ENCODE measurements around the gene RIMKLB. TPM values are rescaled to one million over a fixed set of nuclear protein-coding genes. Genes with fewer than 3 reads are reported as not detected.

RIMKLB gene
- total and polyA plus RNA-seq, 2 of the 4 experiments (the other 2 are of a cell fraction) = 12.5 to 18.8 TPM

DNA sequence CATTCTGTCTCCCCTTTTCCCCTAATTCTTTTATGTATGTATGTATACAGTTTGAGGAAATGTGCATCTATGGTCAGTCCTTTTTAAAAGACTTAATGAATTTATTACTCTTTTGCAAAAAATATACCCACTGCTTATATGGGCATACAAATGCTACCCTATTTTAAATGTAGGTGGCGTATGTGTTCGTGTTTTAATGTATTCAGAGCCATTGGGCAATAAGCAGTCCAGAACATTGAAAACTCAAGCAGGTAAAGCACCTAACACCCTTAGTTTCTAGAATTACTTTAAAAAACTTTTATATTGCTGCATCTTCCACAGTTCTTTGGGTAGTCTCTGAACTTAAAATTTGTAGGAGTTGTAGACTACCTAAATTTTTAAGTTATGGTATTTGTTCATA, 82.1 kb downstream of the RIMKLB start:
- dilution Hi-C loops (cut with HindIII; ENCODE audit: low sequenced_read_pairs, unreplicated experiment) (no loop called here), in situ Hi-C loops (cut with MboI; ENCODE audit: low sequenced_read_pairs) (no loop called here), intact Hi-C loops (cut with micrococcal nuclease) (loop anchor here (5.0 kb wide), 1 partner anchor 83 kb away; the partner anchor contains the start of gene RIMKLB)
- no peak overlapping the region for H2BK5ac ChIP-seq (ENCODE audit: low read depth, low read length, poor library complexity, severe bottlenecking)
- no peak overlapping the region for H3K27ac ChIP-seq (ENCODE audit: insufficient read depth, low read length)
- H3K4ac ChIP-seq (ENCODE audit: low read depth, low read length) = no peak overlapping the region
- H4K8ac ChIP-seq (ENCODE audit: low read depth in 2 of 2, low read length in 2 of 2) = no peak overlapping the region
- no peak overlapping the region for H2AFZ ChIP-seq (replicated peaks; ENCODE audit: low read length, poor library complexity)
- POLR2A ChIA-PET (ENCODE audit: unreplicated experiment) = no interaction called here
- peaks cover 3% of the 10 kb centered on the region; the same call in 1 of the 2 replicates for H3K9me1 ChIP-seq (ENCODE audit: insufficient read depth, low read length)
- no peaks in the 10 kb centered on the region for H4K20me1 ChIP-seq (ENCODE audit: insufficient read depth, low read length)
- no peak for ATAC-seq (ENCODE audit: low read depth)
- TF ChIP-seq CEBPB (IDR thresholded peaks at IDR 0.05; ENCODE audit: low read depth, low read length) = no peak
- TF ChIP-seq RFX5 (IDR thresholded peaks at IDR 0.05; ENCODE audit: low read depth, low read length) = no peak
- WGBS, 2 experiments (ENCODE audit: extremely low coverage in 2 of 2, insufficient read length in 1 of 2) = no CpG with 5 or more reads among the region's 2 CpGs
- H3K36me3 ChIP-seq (ENCODE audit: control insufficient read depth, insufficient read depth, low read length) = no peaks in the 10 kb centered on the region
- H3K4me3 ChIP-seq (ENCODE audit: insufficient read depth, low read depth, low read length) = no peak overlapping the region
- H3K9me3 ChIP-seq (ENCODE audit: control insufficient read depth, insufficient read depth, low read length) = no peaks in the 10 kb centered on the region
- H3K23ac ChIP-seq (ENCODE audit: low read depth, low read length) = no peak overlapping the region
- no peak overlapping the region for H2BK20ac ChIP-seq (ENCODE audit: low read depth, low read length)
- no peak overlapping the region for H3K56ac ChIP-seq (ENCODE audit: extremely low read depth, insufficient read depth, low read length)
- CTCF ChIA-PET = no interaction called here
- H2BK15ac ChIP-seq (ENCODE audit: low read depth, low read length) = no peak overlapping the region
- no peak overlapping the region for H3K4me2 ChIP-seq (ENCODE audit: low read depth, low read length)
- DNase-seq = no peak
- no peak overlapping the region for H2AK5ac ChIP-seq (ENCODE audit: low read depth, low read length)
- H4K5ac ChIP-seq (ENCODE audit: low read depth, low read length) = no peak overlapping the region
- no peak overlapping the region for H4K91ac ChIP-seq (ENCODE audit: insufficient read depth, low read depth, low read length)
- no peak overlapping the region for H3K9ac ChIP-seq (ENCODE audit: low read depth, low read length)
- H3K14ac ChIP-seq (replicated peaks; ENCODE audit: low read depth, low read length) = no peak overlapping the region
- no peaks in the 10 kb centered on the region for H3K27me3 ChIP-seq (ENCODE audit: control insufficient read depth, insufficient read depth, low read length)
- no peak overlapping the region for H2AK9ac ChIP-seq (replicated peaks; ENCODE audit: low read depth, low read length, poor library complexity)
- H3K18ac ChIP-seq (ENCODE audit: low read depth, low read length) = no peak overlapping the region
- H3K79me1 ChIP-seq (ENCODE audit: low read depth in 1 of 2, low read length in 2 of 2) = no peaks in the 10 kb centered on the region
- H2BK120ac ChIP-seq (ENCODE audit: low read depth, low read length) = no peak overlapping the region
- H3K4me1 ChIP-seq (ENCODE audit: control insufficient read depth, insufficient read depth, low read length) = peaks cover 4% of the 10 kb centered on the region; the same call in 1 of the 2 replicates
- no TSS peak for BruUV-seq (replicated peaks)
